ENCODE measurements around the gene BICDL1.
"Not testable (repeated sequence)": the region's sequence is repeated elsewhere in the genome, so short reads cannot be mapped to it uniquely, and the experiment has no call there.

The BICDL1 gene

DNA sequence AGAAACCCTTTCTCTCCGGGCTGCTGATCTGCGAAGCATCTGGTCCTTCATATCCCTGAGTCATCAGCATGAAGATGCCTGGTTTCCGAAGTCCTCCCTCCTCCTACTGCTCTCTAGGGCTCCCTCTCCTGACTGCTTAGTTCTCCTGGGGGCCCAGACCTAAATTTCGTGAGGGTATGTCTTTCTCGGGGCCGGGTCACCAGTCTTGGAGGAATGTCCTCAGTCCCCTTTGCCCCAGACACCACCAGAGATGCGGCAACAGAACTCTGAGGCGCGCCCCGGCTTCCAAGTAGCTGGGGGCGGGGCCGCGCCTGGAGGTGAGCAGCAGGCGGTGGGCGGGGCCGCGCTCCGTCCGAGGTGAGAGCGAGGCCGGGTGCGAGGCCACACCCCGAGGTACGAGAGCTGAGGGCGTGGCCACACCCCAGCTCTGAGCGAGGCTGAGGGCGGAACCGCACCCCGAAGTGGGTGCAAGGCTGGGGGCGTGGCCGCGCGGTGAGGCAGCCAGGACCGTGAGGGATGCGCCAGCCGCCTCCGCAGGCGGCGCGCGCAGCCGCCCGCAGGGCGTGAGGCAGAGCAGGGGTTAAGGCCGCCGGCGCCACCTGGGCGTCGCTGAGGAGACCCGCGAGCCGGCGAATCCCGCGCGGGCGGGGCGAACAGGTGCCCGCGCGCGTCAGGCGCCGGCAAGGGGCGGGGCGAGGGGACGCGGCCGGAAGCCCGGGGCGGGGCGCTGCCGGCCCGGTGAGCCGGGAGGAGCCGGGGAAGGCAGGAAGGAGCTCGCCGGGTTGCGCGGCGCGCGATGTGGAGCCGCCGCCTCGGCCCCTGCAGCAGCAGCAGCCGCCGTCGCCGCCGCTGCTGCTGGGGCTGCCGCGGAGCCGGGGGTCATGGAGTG lies at the start of gene BICDL1:
Gene BICDL1 (plus strand): TSS at position 765 of the 889 bp plus-strand sequence. CDS start 633 bp downstream, outside the sequence.
- peak; percentile 89 for DNase-seq

GRCh38 chr12:119940897-119941296 lies 48.1 kb upstream of the BICDL1 start:
- peak; percentile 39 for DNase-seq

- no peak for DNase-seq
Measured at GRCh38 chr12:119942386-119942785, 46.6 kb upstream of the BICDL1 start.

DNA sequence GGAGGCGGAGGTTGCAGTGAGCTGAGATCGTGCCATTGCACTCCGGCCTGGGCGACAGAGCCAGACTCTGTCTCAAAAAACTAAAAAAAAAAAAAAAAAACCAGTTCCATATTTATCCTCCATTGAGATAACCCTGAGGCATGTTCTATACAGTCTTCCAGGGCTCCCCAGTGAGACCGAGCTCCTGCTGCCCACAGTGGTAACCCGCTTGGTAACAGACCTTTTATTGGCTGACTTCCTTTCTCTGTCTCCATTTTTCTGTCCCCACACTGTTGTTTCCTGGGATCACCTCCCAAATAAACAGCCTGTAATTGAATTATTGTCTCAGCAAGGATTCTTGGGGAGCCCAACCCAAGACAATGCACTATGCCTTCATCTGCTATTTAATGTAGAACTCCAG lies 42.8 kb upstream of the BICDL1 start:
- no peak for DNase-seq

DNA sequence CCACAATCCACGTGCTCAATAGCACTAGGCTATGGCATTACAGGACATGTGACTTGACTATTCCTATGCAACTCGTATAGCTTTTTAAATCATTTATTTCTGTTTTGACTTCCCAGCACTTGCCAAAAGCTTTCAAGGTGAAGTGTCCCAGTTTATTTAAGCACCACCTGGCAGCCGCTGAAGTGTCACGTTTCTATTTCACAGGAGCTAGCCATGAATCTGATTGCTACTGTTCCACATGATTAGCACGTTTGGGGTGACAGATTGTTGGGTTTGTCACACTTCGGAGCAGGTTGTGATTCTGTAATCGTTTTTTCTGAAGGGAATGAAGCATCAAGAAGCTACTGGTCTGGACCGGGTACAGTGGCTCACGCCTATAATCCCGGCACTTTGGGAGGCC lies 39.9 kb upstream of the BICDL1 start:
- no peak for DNase-seq

DNA sequence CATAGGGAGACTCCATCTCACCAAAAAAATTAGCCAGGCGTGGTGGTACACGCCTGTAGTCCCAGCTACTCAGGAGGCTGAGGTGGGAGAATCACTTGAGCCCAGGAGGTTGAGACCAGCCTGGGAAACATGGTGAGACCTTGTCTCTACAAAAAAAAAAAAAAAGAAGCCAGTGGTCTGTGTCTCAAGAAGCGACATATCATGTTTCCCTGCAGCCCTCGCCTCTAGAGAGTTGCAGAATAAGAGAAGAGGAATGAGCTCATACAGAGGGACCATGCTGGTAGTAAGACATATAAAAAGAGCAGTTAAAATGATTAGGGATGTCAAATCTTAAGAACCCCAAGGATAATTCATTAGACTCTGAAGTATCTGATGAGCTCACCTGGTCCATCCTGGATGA lies 39.4 kb upstream of the BICDL1 start:
- no peak for DNase-seq

DNA sequence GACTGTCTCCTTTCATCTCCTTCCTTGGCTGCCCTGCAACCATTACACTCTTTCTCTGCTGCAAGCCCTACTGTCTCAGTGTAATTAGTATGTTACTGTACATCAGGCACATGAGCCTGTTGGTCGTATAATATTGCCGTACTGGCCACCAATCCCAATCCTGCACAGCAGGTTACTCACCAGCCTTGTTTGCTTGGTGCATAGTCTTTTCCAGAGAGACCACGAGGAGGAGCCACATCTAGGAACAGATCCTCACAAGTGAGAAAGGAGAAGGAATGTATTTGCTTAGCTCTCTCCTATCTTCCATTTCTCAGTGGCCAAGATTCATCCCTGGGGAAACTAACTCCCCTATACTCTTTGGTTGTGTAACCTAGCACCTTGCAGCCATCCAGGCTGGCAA lies 33.0 kb upstream of the BICDL1 start:
- DNase-seq: no peak

- DNase-seq: no peak
Measured at GRCh38 chr12:119957135-119957534, 31.9 kb upstream of the BICDL1 start.

- DNase-seq: no peak
Measured at GRCh38 chr12:119959435-119959834, 29.6 kb upstream of the BICDL1 start.

- no peak for DNase-seq
Measured at GRCh38 chr12:119964123-119964522, 24.9 kb upstream of the BICDL1 start.

DNA sequence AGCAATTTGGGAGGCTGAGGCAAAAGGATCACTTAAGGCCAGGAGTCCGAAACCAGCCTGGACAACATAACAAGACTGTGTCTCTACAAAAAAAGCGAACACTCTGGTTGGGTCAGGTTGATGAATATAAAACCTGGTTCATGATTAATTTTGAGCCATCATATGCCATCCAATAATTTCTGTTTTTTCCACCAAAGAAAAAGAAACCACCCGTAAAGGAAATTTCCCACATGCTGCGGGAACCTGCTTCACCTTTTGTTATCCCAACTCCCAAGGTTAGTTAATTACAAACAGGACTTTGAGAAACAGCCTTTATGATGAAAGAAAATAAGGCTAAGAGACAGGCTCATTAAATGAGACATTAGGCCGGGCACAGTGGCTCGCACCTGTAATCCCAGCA lies 24.1 kb upstream of the BICDL1 start:
- no peak for DNase-seq

DNA sequence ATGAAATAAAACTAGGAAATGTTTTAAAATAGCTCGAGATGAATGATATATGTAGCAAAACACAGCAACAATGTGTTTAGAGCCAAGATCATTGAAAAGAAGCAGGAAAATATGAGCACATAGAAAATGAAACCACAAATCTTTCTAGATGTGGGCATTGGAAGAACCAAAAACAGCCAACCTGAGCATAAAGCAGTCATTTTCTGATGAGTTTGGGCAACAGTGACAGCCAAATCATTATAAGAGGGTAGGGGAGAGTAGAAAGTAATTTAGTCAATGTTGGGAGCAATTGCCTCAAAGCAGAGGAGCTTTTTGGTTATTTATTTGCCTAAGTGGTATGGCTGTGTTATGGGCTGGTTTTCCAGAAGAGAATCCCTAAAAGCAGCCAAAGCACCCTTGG lies 8.8 kb upstream of the BICDL1 start:
- DNase-seq: no peak

DNA sequence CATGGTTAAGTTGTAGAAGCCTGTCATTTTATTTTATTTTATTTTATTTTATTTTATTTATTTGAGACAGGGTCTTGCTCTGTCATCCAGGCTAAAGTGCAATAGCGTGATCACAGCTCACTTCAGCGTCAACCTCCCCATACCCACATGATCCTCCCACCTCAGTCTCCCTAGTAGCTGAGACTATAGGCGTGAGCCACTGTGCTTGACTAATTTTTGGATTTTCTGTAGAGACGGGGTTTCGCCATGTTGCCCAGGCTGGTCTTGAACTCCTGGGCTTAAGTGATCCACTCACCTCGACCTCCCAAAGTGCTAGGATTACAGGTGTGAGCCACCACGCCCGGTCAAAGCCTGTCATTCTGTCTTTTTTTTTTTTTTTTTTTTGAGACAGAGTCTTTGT lies 8.3 kb upstream of the BICDL1 start:
- not testable (repeated sequence) for DNase-seq

DNA sequence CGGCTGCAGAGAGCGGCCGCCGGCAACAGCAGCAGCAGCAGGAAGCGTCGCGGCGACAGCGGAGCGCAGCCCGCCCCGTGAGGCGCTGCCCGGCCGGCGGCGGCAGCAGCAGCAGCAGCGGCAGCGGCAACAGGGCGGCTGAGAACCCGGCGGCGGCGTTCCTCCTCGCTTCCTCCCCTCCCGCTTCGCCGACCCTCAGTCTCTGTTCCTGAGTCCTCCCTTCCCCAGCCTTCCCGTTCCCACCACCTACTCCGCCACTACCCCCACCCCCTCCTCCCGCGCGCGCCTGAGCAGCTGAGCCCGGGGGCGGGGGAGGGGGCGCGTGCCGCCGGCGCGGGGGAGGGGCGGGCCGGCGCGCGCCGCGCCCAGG lies 310 bp downstream of the BICDL1 start:
- DNase-seq: peak; percentile 83

DNA sequence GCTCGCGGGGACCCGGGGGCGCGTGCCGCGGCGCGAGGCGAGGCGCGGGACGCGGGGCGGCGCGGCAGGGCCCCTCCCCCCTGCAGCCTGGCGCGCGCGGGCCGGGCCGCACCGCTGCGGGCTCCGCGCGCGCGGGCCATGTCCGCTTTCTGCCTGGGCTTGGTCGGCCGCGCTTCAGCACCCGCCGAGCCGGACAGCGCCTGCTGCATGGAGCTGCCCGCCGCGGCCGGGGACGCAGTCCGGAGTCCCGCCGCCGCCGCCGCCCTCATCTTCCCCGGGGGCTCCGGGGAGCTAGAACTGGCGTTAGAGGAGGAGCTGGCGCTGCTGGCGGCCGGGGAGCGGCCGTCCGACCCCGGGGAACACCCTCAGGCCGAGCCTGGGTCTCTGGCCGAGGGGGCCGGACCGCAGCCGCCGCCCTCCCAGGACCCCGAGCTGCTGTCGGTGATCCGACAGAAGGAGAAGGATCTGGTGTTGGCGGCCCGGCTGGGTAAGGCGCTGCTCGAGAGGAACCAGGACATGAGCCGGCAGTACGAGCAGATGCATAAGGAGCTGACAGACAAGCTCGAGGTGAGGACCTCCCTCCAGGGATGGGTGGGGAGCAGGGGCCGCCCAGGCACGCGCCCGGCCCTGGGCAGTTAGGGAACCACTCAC lies 820 bp downstream of the BICDL1 start:
- DNase-seq: peak; percentile 91

GRCh38 chr12:119990382-119990874 lies 1.4 kb downstream of the BICDL1 start:
- peak; percentile 26 for DNase-seq

- DNase-seq: no peak
Measured at GRCh38 chr12:119992129-119992705, 3.2 kb downstream of the BICDL1 start.

DNA sequence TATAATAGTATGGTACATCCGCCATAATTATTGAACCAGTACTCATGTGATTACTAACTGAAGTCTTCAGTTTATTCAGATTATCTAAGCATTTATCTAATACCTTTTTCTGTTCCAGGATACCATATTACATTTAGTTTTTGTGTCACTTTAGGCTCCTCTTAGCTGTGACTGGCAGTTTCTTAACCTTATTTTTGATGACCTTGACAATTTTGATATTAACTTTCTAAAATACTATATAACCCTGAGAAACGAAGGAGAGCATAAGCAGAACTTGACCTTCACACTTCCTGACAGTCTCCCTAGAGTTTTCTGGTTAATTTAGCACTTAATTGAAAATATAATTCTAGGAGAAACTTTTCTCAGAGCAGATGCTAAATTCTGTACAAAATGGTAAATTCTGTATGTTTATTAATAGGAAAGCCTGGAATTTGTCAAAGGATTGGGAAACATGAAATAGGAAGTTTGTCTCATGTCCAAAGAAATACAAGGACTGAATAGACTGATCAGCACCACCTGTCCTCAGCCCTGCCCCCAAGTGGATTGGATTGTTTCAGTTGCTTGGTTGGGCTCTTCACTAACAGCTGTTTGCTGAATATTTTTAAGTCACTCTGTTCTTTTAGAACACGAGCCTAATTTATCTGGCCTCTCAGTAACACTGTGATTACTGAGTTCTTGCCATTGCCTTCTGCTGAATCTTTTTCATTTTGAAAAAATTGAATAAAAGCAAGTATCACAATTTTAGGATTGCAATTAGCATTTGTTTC lies 6.0 kb downstream of the BICDL1 start:
- DNase-seq: peak; percentile 14

- no peak for DNase-seq
Measured at GRCh38 chr12:119996417-119996816, 7.4 kb downstream of the BICDL1 start.

GRCh38 chr12:119998471-119999245 lies 9.6 kb downstream of the BICDL1 start:
- DNase-seq: no peak

DNA sequence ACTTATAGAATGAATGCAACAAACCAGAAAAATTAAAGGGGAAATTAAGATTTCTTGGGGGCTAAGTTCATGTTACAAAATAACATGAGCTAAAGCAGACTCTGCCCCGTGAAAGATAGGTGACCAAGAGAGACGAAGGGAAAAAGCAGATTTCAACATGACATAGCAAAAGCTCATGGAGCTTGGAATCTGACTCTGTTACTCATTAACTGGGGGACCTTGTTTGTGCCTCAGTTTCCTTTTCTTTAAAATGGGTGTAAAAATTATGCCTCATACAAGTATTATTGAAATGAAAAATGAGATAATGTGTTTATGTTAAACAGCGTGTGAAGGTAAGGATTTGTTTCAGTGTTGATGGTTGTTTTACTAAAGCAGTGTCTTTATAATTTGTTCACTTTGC lies 11.5 kb downstream of the BICDL1 start:
- DNase-seq: no peak

All from eye (tissue), 1 donor.